Neural cell (in vitro differentiated cells): ENCODE measurements around the gene ARHGEF16.

Experiments used
- CTCF ChIP-seq: fragments of 450-650 bp; IDR thresholded peaks from 2 replicates; pipeline ENCODE4 v1.5.1; 2014; ENCODE audit warnings: antibody characterized with exemption, mild to moderate bottlenecking, moderate library complexity; ENCODE audit not compliant: poor library complexity, severe bottlenecking
- EP300 ChIP-seq: fragments of 450-650 bp; conservative IDR thresholded peaks from 2 replicates; pipeline ENCODE4 v1.6.1; 2014; ENCODE audit warnings: antibody characterized with exemption, mild to moderate bottlenecking, moderate library complexity; ENCODE audit not compliant: poor library complexity, severe bottlenecking

DNA sequence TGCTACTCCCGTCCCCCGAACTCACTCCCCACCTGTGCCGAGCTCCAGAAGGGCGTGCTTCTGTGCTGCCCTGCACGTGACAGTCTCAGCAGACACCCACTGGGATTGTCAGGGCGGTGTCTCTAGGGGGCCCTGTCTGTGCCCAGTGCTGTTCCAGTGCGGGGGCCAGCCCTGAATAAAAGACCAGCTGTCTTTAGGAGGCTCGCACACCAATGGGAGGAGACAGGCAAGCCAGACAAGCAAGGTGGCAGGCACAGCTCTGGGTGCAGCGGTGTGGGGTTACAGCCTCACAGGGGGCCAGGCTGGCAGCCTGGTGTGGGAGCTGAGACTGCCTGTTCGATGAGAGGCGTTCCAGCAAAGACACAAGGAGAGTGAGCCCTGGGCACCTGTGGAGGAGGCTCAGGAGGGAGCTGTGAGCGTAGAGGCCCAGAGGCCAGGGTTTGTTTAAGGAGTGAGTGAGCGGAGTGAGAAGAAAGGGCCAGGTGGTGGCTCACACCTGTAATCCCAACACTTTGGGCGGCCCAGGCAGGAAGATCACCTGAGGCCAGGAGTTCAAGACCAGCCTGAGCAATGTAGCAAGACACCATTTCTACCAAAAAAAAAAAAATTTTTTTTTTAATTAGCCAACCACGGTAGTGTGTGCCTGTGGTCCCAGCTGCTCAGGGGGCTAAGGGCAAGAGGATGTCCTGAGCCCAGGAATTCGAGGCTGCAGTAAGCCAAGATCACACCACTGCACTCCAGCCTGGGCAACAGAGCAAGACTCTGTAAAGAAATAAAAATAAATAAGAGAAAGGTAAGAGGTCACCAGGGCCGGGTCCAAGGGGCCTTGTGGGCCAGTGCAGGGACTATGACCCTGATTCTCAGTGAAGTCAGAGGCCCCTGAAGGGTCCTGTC lies 48.2 kb upstream of the ARHGEF16 start:
- TF ChIP-seq CTCF (no peak), EP300 (no peak)
